ENCODE data around the gene PNPLA5. TPM values are rescaled to one million over a fixed set of nuclear protein-coding genes. Genes with fewer than 3 reads are reported as not detected.

The PNPLA5 gene
- total RNA-seq, 1 experiment from 2014 or later: 0.23 TPM

DNA sequence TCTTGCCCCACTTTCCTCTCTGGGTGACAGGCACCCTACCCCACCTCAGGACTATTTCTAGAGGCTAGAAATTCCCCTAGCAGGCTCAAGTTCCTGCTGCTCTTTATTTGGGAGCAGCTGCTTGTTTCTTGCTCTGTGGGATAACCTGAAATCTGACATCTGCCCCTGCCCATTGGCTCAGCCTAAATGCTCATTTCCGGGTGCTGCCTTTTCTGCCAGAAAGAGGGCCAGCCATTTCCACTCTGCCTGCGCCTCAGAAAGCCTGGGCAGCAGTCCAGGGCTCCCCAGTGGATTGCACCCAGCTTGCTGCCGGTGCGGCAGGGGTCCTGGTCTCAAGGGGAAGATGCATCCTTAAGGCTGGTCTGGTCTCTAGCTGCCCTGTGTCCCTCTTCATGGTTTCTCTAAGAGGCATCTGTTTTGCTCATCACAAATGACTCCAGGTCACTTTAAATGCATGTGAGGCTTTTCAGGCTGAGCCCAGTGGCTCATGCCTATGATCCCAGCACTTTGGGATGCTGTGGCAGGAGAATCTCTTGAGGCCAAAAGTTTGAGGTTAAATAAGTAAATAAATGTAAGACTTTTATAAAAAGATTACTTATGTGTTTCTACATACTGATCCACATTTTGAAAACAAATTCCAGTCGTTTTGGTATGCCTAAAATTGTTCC is 10.3 kb upstream of the PNPLA5 start:
- peak; percentile 97 for DNase-seq (ENCODE audit: low read depth)

DNA sequence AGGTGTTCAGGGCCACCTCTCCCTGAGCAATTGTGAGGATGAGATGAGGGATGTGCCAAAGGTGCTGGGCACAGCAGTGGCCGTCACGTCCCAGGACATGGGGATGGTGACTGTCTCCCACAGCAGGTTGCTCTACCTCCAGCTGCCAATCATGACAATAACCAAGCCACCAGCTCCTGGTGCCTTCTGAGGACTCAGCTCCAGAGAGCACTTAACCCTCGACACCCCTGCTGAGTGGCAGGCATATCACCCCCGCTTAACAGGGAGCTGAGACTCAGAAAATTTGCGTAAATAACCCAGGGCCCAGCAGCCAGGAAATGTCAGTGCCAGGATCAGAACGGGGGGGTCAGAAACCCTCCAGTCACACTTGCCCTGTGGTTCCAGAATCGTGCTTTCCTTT is 8.4 kb upstream of the PNPLA5 start:
- no peak for DNase-seq (ENCODE audit: low read depth)

- peak; percentile 64 for DNase-seq (ENCODE audit: low read depth)
Observed at GRCh38 chr22:43897751-43898261, 6.0 kb upstream of the PNPLA5 start.

DNA sequence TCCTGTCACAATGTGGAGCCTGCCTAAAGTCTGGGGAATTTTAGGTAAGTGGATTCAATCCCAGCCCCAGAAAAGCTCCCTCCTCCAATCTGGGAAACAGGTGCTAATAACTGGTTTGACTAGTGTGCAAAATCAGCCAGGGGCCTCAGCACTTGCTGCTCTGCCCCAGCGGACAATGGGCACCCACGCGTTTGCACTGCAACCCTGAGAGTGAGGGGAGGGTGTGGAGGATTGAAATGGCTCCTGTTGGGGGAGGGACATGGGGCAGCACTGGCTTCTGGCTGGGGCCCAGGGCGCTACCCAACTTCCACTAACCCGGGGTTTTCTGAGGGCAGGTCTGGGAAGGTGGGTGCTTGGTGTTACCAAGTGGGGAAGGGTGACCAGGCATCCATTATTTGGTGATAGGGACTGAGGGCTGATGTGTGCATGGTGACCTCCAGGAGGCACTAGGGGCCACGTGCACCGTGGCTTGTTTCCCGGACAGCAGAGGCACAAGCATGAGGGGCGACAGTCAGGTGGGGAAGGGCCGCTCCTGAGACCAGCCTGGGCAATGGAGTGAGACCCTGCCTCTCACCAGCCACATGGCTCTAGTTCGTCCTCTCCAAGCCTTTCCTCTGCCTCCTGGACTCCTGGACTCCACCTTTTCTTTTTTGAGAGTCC is 4.3 kb upstream of the PNPLA5 start:
- no peak for DNase-seq (ENCODE audit: low read depth)

- DNase-seq (ENCODE audit: low read depth): no peak
Observed at GRCh38 chr22:43894122-43894521, 2.3 kb upstream of the PNPLA5 start.

DNA sequence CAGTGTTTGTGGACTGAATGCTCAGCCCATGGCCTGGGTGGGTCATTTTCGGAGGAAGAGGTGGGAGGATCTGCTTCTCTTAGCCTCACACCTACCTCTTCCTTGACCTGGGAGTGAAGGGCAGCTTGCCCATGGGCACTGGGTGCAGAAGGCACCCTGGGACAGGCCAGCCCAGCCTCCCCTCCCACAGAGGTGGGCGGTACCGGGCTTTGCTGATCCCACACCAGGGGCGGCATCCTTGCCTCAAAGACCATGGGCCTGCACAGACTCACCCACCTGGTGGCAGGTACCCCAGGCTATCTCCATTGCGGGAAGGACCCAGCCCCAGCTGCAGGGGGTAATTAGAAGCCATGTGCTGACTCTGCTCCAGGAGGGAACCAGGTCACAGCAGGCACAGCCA is 1.5 kb upstream of the PNPLA5 start:
- no peak for DNase-seq (ENCODE audit: low read depth)

DNA sequence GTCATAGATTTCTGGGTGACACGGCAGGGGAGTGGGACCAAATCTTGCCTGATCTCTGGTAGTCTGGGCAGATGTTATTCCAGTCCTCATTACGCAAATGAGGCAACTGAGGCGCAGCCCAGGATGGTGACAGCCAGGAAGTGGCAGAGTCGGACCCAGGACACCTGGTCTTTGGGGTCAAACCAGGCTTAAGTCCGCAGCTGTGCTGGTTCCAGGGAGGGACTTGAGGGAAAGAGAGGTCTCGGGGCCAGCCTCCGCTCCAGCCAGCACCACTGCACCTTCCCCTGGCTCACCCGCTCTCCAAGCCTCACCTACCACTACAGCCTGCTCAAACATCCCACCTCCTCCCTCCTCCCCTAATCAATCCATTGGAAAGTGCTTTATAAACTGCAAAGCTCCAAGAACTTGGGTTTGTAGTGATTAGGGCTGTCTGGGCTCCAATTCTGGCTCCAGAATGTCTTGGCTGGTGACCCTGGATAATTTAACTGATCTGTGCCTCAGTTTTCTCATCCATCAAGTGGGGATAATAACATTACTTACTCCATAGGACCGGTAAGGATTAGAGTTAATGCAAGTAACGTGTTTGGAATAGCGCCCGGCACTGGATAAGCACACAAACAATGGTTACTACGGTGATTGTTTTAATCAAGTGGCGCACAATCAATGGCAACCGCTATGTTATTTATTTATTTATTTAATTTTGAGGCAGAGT is 526 bp upstream of the PNPLA5 start:
- no peak for DNase-seq (ENCODE audit: low read depth)

DNA sequence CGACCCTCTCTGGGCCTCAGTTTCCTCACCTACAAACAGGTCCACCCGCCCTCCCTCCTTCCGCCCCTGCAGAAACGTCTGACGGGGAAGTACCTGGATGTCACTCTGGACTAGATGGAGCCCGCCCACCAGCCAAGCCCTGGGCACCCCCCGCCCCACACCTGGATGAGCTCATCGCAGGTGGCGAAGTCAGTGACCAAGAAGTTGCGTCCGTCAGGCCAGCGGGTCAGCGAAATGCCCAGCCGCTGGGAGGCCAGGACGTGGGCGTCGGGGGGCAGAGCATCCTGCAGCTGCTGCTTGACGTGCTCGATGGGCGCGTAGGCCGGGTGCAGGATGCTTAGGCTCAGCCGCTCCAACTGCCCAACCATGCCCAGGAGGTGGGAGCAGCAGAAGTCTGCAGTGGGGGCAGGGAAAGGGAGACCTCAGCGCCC is 897 bp downstream of the PNPLA5 start:
- DNase-seq (ENCODE audit: low read depth): no peak

GRCh38 chr22:43889860-43890253 is 2.0 kb downstream of the PNPLA5 start:
- peak; percentile 57 for DNase-seq (ENCODE audit: low read depth)

- no peak for DNase-seq (ENCODE audit: low read depth)
Observed at GRCh38 chr22:43889201-43889859, 2.5 kb downstream of the PNPLA5 start.

DNA sequence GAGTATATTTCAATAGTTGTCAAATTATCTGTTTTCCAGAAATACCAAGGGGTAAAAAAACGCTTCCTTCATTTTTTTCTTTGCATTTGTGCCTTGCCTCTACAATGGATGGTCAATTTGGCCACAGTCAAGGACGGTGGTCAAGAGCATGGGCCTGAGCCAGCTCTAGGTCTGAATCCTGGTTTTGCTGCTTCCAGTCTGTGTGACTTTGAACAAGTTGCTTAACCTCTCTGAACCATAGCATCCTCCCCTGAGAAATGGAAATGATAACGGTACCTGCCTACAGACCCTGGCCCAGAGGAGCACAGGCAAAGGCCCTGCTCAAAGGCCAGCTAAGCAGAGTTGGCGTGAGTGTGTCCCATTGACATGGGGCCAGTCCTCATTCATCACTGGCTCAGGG is 3.1 kb downstream of the PNPLA5 start:
- no peak for DNase-seq (ENCODE audit: low read depth)

DNA sequence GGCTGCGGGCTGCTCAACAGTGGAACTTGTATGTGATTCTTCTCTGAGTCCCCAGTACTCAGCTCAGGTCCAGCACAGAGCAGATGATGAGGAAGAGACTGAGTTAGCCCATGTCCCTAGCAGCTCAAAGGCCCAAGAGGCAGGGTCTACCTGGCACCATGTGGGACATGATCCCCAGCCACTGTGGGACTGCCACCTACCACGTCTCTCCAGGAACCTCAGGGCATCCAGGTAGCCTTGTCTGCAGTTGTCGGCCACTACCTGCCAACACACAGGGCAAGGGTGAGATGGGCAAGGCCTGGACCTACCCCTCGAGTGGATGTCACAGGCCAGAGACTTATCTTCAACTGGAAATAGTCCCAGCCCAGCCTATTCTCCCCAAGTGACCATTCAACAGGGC is 4.4 kb downstream of the PNPLA5 start:
- DNase-seq (ENCODE audit: low read depth): no peak

- no peak for DNase-seq (ENCODE audit: low read depth)
Observed at GRCh38 chr22:43886231-43886630, 5.6 kb downstream of the PNPLA5 start.

DNA sequence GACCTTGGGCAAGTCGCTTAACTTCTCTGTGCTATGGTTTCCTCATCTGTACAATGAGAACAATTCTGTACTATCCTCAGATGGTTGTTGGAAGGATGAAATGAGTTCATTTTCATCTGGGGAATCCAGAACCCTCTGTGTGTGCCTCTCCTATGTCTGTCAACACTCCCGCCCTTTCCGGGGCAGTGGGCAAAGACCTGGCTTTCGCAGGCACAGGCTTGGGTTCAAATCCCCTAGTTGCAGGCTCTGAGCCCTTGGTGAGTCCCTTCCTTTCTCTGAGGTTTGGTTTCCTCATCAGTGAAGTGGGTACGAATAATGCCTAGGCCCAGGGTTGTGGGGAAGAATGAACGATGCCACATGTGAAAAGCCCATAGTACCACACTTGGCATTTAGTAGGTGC is 6.0 kb downstream of the PNPLA5 start:
- no peak for DNase-seq (ENCODE audit: low read depth)

DNA sequence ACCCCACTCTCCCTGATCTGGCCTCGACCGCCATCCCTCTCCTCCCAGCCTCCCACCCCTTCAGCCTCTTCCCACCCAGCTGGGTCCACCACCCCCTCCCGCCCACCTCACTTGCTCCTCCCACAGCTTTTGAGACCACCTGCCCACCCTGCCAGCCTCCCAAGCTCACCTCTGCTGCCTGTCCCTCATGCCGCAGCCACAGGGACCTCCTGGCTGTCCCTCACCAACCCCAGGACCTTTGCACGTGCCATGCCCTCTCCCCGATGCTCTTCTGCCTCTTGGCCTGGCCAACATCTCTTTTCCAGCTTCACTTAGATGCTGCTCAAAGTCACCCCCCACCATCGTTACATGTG is 6.5 kb downstream of the PNPLA5 start:
- no peak for DNase-seq (ENCODE audit: low read depth)

- DNase-seq (ENCODE audit: low read depth): peak; percentile 40
Observed at GRCh38 chr22:43884600-43885318, 7.1 kb downstream of the PNPLA5 start.

GRCh38 chr22:43883719-43884415 is 7.9 kb downstream of the PNPLA5 start:
- no peak for DNase-seq (ENCODE audit: low read depth)

DNA sequence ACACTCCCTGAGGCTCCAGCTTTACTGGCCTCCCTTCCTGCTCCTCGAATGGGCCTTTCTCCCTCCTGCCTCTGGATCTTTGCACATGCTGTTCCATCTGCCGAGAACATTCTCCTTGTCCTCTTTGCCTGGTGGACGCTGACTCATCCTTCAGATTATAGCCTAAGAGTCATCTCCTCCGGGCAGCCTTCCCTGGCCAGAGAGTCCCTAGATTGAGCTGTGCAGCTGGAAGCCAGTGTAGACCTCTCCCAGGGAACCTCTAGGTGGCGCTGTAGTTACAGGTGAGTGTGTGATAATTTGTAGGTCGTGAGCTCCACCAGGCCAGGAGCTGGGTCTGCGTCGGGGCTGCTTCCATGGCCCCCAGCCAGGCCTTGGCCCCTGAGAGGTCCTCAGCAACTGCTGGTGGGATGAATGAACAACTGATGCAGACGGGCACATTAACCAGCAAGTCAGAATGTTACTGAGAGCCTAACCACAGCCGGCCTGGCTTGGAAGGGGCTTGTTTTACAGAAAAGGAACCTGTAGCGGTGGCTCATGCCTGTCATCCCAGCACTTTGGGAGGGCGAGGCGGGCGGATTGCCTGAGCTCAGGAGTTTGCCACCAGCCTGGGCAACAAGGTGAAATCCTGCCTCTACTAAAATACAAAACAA is 8.7 kb downstream of the PNPLA5 start:
- DNase-seq (ENCODE audit: low read depth): peak; percentile 88

- no peak for DNase-seq (ENCODE audit: low read depth)
Observed at GRCh38 chr22:43882122-43882767, 9.6 kb downstream of the PNPLA5 start.
